HG03159 (cell line): ENCODE measurements around the gene COL6A1.

Source experiments
- ATAC-seq: cut with Tn5 transposase; IDR thresholded peaks from one replicate; pipeline ENCODE4 v1.9.1; 2021; ENCODE audit warnings: mild to moderate bottlenecking, moderate library complexity; ENCODE audit not compliant: unreplicated experiment

COL6A1 gene, protein sequence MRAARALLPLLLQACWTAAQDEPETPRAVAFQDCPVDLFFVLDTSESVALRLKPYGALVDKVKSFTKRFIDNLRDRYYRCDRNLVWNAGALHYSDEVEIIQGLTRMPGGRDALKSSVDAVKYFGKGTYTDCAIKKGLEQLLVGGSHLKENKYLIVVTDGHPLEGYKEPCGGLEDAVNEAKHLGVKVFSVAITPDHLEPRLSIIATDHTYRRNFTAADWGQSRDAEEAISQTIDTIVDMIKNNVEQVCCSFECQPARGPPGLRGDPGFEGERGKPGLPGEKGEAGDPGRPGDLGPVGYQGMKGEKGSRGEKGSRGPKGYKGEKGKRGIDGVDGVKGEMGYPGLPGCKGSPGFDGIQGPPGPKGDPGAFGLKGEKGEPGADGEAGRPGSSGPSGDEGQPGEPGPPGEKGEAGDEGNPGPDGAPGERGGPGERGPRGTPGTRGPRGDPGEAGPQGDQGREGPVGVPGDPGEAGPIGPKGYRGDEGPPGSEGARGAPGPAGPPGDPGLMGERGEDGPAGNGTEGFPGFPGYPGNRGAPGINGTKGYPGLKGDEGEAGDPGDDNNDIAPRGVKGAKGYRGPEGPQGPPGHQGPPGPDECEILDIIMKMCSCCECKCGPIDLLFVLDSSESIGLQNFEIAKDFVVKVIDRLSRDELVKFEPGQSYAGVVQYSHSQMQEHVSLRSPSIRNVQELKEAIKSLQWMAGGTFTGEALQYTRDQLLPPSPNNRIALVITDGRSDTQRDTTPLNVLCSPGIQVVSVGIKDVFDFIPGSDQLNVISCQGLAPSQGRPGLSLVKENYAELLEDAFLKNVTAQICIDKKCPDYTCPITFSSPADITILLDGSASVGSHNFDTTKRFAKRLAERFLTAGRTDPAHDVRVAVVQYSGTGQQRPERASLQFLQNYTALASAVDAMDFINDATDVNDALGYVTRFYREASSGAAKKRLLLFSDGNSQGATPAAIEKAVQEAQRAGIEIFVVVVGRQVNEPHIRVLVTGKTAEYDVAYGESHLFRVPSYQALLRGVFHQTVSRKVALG

DNA sequence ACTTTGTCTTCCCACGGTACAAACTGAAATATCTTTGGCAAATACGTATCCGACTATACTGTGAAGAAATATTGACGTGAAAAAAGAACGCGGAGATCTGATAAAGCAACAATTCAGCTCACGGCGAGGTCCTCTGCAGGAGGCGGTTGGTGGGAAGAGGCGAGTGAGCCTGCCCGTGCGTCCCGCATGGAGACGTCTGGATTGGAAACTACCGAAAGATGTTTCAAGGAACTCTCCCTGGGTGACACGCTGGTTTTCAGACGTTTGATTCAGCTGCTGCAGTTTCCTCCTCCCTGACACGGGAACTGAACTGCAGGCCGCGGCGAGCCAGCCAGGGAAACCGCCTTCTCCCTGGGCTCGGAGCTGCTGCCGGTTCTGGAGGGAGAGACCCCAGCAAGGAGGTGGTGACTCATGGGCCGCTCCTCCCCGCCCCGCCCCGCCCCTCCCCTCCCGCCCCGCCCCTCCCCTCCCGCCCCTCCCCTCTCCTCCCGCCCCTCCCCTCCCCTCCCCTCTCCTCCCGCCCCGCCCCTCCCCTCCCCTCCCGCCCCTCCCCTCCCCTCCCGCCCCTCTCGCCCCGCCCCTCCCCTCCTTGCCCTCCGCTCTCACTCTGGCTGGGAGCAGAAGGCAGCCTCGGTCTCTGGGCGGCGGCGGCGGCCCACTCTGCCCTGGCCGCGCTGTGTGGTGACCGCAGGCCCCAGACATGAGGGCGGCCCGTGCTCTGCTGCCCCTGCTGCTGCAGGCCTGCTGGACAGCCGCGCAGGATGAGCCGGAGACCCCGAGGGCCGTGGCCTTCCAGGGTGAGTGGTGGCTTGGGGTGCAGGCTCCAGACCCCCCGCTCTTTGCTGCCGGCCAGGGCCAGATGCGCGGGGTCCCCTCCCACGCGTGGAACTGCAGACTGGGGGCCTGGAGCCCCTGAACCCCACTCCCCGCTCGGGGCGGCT lies at the start of gene COL6A1:
TSS of gene COL6A1 (plus strand) at position 620 of the 941 bp plus-strand sequence. CDS start at position 701, 81 bp downstream.
- no peak for ATAC-seq

DNA sequence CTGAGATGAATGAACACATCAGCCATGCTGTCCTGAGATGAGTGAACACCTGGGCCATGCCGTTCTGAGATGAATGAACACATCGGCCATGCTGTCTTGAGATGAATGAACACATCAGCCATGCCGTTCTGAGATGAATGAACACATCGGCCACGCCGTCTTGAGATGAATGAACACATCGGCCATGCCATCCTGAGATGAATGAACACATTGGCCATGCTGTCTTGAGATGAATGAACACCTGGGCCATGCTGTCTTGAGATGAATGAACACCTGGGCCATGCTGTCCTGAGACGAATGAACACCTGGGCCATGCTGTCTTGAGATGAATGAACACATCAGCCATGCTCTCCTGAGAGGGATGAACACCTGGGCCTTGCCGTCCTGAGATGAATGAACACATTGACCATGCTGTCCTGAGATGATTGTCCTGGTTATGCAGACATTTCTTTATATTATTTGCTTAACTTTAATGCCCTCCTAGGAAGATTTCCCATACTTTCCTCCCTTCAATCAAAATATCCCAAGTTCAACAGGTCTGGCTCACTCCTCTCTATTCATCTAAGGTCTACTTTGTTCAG lies 48.6 kb upstream of the COL6A1 start:
- ATAC-seq: no peak

DNA sequence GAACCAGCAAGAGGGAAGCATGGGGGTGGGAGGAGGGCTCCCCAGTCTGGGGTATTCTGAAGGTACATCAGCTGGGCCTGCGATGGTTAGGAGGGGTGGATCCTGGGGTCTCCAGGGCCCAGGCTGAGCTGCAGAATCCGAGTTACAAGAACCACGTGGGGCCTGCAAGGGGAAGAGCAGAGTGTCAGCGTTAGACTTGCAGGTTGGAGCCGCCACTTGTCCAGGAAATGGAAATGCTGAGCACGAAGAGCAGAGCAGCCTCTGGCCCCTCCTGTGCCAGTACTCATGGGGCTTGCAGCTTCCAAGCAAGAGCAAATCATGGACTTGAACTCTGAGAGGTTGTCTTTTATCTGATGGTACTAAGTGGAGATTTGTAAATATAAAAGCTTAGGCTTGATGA lies 47.5 kb upstream of the COL6A1 start:
- no peak for ATAC-seq

DNA sequence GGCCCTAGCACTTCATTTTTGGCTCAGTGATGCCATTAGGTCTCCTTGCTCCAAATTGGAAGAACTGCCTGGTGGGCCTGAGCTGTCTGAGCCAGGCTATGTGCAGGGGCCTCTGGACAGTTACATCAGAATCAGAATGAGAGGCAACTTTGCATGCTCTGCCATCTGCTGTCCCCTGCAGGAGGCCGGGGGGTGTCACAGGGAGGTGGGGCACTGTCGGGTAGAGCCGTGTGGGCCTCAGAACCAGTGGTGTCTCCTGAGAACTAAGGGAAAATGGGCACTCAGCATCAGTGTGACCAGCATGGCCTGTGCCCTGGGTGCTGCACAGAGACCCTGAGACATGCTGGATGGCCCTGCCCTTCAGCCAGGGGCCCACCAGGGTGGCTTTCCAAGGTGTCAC lies 47.0 kb upstream of the COL6A1 start:
- no peak for ATAC-seq

DNA sequence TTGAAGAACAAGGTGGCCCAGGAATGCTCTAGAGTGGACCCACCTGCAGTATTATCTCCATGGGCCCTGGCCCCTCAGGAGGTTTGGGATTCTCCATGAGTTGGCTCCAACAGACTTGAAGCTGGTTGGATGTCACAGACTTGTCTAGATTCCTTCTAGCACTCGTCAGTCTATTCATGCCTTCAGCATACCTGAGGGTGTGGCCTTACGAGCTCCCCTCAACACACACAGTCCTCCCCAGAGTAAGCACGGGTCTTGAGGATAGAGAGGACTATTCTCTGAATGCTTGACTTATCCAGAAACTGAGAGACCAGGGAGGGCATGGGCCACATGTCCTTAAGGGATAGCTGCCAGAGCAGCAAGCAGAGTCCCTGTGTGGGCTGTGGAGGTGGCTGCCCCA lies 45.9 kb upstream of the COL6A1 start:
- no peak for ATAC-seq

DNA sequence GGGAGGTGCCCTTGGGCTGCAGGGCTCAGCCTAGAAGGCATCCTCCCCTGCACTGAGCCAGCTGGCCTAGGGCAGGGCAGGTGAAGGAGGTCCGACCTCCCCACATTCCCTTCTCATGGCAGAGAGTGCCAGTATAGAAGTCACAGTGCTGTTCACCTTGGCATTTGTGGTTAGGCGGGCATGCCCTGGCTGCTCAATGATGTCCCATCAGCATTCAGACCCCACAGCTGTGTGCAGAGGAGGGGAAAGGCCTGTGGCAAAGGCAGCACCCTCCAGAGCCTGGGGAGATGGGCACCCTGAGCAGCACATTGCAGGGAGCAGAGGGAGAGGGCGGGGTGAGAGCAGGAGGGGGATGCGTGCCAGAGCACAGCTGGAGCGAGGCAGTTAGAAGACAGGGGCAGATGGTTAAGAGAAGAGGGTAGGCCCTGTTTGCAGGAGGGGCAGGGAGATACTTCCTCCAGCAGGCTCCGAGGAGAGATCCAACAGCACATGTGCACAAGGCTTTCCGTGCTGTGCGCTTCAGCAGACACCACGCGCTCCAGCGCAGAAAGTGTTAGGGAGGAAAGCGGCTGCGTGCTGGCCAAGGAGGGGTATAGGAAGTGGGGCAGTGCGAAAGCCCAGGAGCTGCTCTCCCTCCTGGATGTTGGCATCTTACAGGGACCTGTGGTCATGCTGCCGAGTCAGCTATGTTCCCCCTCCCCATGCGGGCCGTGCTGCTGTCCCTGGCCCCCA lies 43.7 kb upstream of the COL6A1 start:
- ATAC-seq: no peak

DNA sequence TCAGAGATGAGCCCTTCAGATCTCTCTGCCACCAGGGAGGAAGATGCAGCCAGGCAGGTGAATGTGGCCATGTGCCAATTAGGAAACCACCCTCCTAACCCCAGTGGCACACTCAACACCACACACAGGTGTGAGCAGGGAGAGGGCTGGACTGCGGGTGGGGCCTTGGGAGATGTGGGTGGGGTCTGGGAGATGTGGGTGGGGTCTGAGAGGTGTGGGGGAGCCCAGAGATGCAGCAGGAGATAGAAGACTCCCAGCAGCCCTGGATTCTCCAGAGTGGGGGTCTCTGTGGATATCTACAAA lies 43.2 kb upstream of the COL6A1 start:
- no peak for ATAC-seq

DNA sequence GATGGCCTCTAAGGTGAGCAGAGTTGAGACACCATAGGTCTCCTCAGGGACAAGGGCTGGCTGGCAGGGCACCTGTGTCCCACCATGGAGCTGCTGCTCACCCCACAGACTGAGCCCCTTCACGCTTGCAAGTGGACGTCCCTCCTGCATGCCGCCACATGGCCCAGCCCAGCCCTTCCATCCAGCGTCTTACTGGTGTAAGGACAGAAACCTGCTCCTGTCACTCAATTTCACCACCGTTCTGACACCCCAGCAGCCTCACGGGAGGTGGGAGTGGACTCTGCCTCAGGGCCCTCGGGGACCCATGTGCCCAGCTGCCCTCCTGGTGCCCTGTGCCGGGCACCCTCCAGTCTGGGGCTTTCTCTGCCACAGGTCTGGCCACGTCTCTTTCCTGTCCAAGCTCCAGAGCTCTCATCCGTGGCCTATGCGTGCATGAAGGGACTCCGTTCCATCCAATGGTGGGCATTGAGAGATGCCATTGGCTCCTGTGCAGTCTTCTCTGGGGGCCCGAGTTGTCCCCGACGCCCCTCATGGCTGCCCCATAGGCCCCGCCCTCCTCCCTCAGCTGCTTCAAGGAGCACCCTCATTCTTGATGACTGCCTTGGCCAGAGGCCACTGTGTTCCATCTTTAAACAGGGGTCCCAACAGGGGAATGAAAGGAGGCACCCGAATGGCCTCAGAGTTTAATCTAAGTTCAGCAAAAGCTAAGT lies 42.6 kb upstream of the COL6A1 start:
- ATAC-seq: no peak

DNA sequence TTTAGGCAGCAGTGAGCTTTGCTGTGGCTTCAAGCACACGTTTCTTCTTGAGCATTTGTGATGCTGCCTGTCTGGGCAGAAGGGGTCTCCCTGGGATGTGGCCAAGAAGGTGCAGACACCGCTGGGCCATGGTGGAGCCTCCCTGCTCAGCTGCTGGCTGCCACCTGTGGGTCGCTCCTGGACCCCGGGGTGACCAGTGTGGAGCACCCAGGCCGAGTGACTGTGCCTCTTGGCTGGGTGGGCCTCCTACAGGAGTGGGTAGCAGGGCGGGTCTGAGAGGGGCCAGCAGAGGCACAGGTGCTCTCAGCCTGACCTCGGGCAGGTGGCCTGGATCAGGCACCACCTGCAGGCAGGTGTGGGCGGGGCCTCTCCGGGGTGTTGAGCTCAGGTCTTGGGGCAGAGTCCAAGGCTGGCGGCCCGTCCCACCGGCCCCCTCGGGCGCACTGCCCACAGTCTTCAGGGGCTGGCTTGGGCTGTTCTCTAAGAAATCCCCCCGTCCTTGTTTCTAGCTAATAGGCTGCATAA lies 42.0 kb upstream of the COL6A1 start:
- no peak for ATAC-seq

DNA sequence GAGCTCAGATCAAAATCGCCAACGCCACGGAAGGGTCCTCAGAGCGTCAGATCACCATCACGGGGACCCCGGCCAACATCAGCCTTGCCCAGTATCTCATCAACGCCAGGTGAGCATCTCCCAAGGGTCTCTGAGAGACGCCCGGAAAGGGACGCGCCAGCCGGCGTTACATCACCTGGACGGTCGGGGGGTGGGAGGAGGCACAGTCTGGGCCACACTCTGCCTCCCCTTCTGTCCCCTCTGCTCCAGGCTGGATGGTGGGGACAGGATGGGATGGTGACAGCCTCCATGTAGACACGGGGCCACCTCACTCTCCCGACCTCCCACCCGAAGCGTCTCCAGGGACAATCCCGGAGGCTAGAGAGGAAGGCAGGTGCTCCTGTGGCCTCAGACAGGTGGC lies 41.5 kb upstream of the COL6A1 start:
- ATAC-seq: no peak

DNA sequence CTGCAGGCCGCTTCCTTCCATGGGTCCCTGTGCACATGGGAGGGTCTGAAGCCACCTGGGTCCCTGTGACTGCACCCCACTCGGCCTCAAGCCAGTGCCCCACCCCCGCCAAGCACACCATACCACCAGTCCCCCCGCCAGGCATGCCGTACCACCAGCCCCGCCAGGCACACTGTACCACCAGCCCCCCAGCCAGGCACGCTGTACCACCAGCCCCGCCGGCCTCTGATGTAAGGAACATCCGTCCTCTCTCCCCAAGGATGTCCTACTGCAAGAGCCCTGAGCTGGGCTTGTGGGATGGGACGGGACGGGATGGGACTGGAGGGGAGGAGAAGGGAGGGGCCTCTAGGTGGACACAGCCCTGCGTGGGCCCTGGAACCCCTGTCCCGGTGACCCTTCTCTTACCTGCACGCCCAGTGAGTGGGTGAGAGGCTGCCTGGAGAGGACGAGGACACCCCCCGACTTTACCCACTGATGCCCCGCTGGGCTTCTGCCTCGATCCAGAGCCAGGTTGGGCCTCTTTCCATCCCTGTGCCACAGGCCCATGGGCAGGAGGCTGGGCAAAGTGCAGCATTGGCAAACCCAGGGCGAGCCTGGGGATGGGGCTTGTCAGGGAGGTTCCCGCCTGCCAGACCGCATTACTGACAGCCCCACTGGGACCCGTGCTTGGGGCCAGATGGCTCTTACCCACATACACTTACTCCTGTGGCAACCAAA lies 40.8 kb upstream of the COL6A1 start:
- ATAC-seq: no peak

DNA sequence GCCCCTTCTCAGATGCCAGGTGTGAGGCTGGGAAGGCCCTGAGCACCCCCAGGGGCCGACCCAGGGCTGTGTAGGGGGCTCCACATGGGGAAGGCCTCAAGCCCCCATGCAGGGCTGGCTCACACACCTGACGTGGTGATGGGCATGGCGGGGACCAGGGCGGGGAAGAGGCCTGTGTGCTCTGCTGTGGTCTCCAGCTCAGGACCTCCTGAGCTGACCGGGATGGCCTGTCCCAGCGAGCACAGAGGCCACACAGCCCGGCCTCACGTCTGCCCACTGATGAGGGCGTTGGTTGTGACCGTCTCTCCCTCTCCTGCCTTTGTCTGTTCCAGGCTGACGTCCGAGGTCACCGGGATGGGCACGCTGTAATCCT lies 40.2 kb upstream of the COL6A1 start:
- ATAC-seq: no peak

DNA sequence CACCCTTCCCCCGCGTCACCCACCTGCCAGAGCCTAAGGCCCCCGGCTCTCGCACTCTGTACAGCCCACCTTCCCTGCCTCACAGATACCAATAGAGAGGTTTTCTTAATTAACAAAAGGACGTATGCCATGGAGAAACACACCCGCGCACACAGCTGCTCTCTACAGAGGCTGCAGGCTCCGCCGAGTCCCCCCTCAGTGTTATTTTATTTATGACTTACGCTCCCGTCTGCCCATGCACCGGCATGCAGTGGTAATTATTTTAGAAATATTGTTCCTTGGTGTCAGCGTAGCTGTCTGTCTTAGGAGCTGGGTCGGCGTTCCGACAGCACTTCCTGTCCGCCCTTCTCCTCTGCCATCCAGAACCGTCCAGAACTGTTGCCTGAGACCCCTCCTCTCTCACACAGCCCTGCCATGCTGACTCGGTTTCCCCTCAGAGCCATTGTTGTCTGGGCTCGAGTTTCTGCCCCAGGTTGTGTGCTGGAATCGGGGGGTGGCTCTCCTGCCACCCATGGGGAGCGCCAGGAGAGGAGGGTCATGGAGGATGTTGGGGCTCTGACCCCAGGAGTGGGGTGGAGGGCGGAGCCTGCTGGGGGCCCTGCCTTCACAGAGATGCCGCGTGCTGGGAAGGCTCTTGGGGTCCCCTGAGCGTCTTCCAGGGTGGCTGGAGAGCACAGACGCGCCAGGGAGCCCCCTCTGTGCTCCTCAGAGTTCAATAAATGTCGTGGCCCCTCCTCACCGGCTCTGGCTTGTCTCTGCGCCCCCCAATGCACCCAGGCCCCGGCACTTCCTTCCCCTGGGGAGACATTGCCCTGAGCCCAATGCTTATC lies 39.6 kb upstream of the COL6A1 start:
- no peak for ATAC-seq

DNA sequence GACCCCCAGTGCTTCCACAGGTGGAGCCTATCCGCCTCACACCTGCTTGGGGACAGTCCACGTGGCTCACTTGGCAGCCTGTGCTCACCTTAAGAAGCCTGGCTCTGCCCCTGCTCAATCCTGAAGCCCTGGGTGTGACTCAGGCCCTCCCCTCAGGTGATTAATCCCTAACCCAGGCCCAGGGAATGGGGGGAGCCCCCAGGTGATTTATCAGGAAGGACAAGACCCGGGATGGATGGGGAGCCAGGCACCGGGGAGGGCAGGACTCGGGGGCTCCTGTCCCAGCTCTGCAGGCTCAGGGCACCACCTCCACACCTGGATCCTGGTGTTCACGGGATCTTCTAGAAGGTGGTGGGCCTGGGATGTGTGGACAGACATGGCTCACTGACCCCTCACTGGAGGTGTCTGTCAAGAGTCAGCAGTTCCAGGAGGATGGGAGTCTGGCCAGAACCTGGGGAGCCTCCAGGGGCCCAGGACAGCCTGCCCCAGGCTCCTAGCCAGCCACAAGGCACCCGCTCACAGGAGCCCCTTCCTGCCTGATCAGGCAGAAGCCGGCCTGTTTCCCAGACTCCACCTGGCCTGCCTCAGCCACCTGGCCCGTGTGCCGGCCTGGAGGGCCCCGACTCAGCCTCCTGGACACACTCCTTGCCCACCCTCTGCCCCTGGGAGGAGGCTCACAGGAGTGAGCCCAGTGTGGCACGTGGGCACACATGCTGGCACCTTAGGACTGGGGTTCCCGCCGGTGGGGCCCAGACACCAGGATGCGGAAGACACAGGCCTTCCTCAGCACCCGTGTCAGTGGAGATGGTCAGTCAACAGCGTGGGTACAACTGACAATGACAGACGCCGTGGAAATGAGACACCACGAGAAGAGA lies 38.6 kb upstream of the COL6A1 start:
- ATAC-seq: no peak

DNA sequence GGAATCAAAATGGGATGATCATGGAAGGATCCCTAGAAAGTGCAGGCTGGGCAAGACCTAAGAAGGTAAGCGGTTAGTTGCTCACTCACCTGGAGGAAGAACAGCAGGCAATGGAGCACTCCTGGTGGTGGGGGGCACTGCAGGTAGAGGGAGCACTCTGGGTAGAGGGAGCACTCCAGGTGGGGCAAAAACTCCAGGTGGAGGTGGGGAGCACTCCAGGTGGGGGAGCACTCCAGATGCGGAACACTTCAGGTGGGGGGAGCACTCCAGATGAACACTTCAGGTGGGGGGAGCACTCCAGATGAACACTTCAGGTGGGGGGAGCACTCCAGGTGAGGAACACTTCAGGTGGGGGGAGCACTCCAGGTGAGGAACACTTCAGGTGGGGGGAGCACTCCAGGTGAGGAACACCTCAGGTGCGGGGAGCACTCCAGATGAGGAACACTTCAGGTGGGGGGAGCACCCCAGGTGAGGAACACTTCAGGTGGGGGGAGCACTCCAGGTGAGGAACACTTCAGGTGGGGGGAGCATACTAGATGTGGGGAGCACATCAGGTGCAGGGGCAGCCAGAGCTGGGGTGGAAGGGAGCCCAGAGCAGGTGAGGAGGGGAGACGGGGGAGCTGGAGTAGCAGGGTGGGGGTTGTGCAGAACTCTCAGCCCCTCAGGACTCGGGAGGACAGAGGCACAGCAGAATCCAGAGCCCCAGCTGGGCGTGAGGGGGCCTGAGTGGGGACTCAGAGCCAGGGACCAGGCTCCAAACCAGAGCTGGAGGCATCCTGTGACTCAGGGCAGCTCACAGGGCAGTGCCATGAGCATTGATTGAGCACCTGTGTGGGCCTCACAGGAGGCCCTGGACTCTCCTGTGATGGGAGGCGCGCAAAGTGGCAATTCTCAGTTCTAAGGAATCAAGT lies 37.7 kb upstream of the COL6A1 start:
- ATAC-seq: no peak
